HCT116 (cell line): ENCODE measurements around the gene CDH24. TPM values are rescaled to one million over a fixed set of nuclear protein-coding genes. Genes with fewer than 3 reads are reported as not detected.

Experiments
- ATAC-seq: fragments of 200-7000 bp; cut with Tn5 transposase; 2 replicates; pipeline ENCODE4 v1.9.1; 2020; ENCODE audit warnings: mild to moderate bottlenecking, moderate library complexity
- BruUV-seq: library from RNA; stranded (reverse); fragments of 400-500 nt; replicated peaks from 2 replicates; lab custom pipeline; 2021; lab: Mats Ljungman, UMichigan
- CTCF ChIA-PET: fragments of 300-600 bp; sonication (Branson Sonifier 250); formaldehyde crosslinking; loops from one replicate; lab custom pipeline; 2021; ENCODE audit warnings: antibody characterized with exemption; lab: Charles Lee
- POLR2A ChIA-PET: fragments of 300-600, 350-600 bp; sonication (Branson Sonifier 250); formaldehyde crosslinking; loops from one replicate; lab custom pipeline; 2021; ENCODE audit warnings: antibody characterized with exemption; lab: Charles Lee
- RAD21 ChIA-PET, 2 experiments: fragments of 300-600 bp; sonication (Branson Sonifier 250); formaldehyde crosslinking; loops; one replicate each; lab custom pipeline; 2023; ENCODE audit warnings: low total read pairs in 2 of 2; ENCODE audit not compliant: uncharacterized antibody in 2 of 2, unreplicated experiment in 2 of 2, low non-redundant PET in 1 of 2; lab: Charles Lee
- DNase-seq: peaks from one replicate; pipeline ENCODE4 v3.0.0-alpha.2; 2010; ENCODE audit warnings: low read depth, low spot score
- H2AFZ ChIP-seq: fragments of 200-600 bp; shearing (Covaris generic), sonication (generic); 2 replicates; pipeline ENCODE4 v1.6.1; 2017; ENCODE audit warnings: low read depth, mixed run types, mixed read lengths, antibody characterized with exemption, low read length; ENCODE audit not compliant: poor library complexity, severe bottlenecking
- H3K27ac ChIP-seq: 2 replicates; pipeline ENCODE4 v1.5.1; 2012; ENCODE audit warnings: low read depth, low read length
- H3K27me3 ChIP-seq: fragments of 200-600 bp; sonication (generic); 2 replicates; pipeline ENCODE4 v1.6.1; 2016; ENCODE audit warnings: mixed run types, low read length, mixed read lengths; ENCODE audit not compliant: insufficient read depth
- H3K36me3 ChIP-seq, 2 experiments: fragments of 200-500 bp in 1 of 2; fragments of 200-600 bp in 1 of 2; sonication (Bioruptor generic) in 1 of 2; sonication (generic) in 1 of 2; 2 replicates each; pipeline versions ENCODE4 v1.5.1 to v1.6.1; 2014 to 2016; ENCODE audit warnings: low read length in 2 of 2, inconsistent platforms in 1 of 2, mixed read lengths in 1 of 2, mixed run types in 1 of 2; ENCODE audit not compliant: insufficient read depth in 2 of 2, control insufficient read depth in 1 of 2
- H3K4me1 ChIP-seq, 2 experiments: fragments of 200-600 bp in 1 of 2; sonication (generic) in 1 of 2; 2 replicates each; pipeline versions ENCODE4 v1.5.1 to v1.6.1; 2012 to 2017; ENCODE audit warnings: low read length in 2 of 2, inconsistent platforms in 1 of 2, mild to moderate bottlenecking in 1 of 2, mixed read lengths in 1 of 2, mixed run types in 1 of 2, moderate library complexity in 1 of 2; ENCODE audit not compliant: insufficient read depth in 2 of 2, control insufficient read depth in 1 of 2
- H3K4me2 ChIP-seq: fragments of 200-600 bp; sonication (generic); 2 replicates; pipeline ENCODE4 v1.6.1; 2017; ENCODE audit warnings: mixed run types, low read length, mixed read lengths
- H3K4me3 ChIP-seq, 2 experiments: fragments of 200-600 bp in 1 of 2; sonication (generic) in 1 of 2; replicated peaks in 1 of 2; 2 replicates each; pipeline ENCODE4 v1.5.1; 2011 to 2016; ENCODE audit warnings: low read length in 2 of 2, control low read depth in 1 of 2, low read depth in 1 of 2, mild to moderate bottlenecking in 1 of 2, mixed read lengths in 1 of 2, mixed run types in 1 of 2
- H3K79me2 ChIP-seq: fragments of 200-600 bp; sonication (generic); 2 replicates; pipeline ENCODE4 v1.6.1; 2017; ENCODE audit warnings: mild to moderate bottlenecking, mixed run types, low read length, moderate library complexity, mixed read lengths; ENCODE audit not compliant: insufficient read depth
- H3K9ac ChIP-seq: fragments of 200-600 bp; sonication (generic); 2 replicates; pipeline ENCODE4 v1.6.1; 2016; ENCODE audit warnings: low read length, mixed read lengths
- H3K9me2 ChIP-seq: fragments of 200-600 bp; sonication (generic), shearing (Covaris generic); 2 replicates; pipeline ENCODE4 v1.6.1; 2017; ENCODE audit warnings: mixed run types, mild to moderate bottlenecking, moderate library complexity; ENCODE audit not compliant: insufficient read depth
- H3K9me3 ChIP-seq, 2 experiments: fragments of 200-500 bp in 1 of 2; fragments of 200-600 bp in 1 of 2; sonication (Bioruptor generic) in 1 of 2; sonication (generic) in 1 of 2; 2 replicates each; pipeline ENCODE4 v1.6.1; 2014 to 2017; ENCODE audit warnings: low read length in 2 of 2, mixed read lengths in 2 of 2, inconsistent platforms in 1 of 2, low read depth in 1 of 2, mild to moderate bottlenecking in 1 of 2, mixed run types in 1 of 2, moderate library complexity in 1 of 2; ENCODE audit not compliant: control insufficient read depth in 1 of 2, insufficient read depth in 1 of 2
- H4K20me1 ChIP-seq: fragments of 200-600 bp; sonication (generic), shearing (Covaris generic); 2 replicates; pipeline ENCODE4 v1.6.1; 2017; ENCODE audit warnings: mixed run types, mild to moderate bottlenecking, moderate library complexity; ENCODE audit not compliant: insufficient read depth
- CEBPB ChIP-seq: IDR thresholded peaks from 2 replicates; pipeline ENCODE4 v1.6.1; 2012; ENCODE audit warnings: low read depth
- EGR1 ChIP-seq: IDR thresholded peaks from 2 replicates; pipeline ENCODE4 v1.6.1; 2012; ENCODE audit warnings: low read depth
- EZH2 ChIP-seq: fragments of 200-600 bp; sonication (generic); IDR thresholded peaks from 2 replicates; pipeline ENCODE4 v1.6.1; 2017; ENCODE audit warnings: antibody characterized with exemption, mixed run types
- JUND ChIP-seq: IDR thresholded peaks from 2 replicates; pipeline ENCODE4 v1.6.1; 2012
- SIN3A ChIP-seq: IDR thresholded peaks from 2 replicates; pipeline ENCODE4 v1.6.1; 2012; ENCODE audit warnings: low read depth
- SP1 ChIP-seq: IDR thresholded peaks from 2 replicates; pipeline ENCODE4 v1.6.1; 2012; ENCODE audit warnings: low read depth
- YY1 ChIP-seq: IDR thresholded peaks from 2 replicates; pipeline ENCODE4 v1.6.1; 2011; ENCODE audit warnings: low read length, low read depth, moderate library complexity, mild to moderate bottlenecking; ENCODE audit not compliant: insufficient replicate concordance; ENCODE audit errors: extremely low read depth
- ZNF274 ChIP-seq: fragments of 200-500 bp; sonication (Bioruptor generic); IDR thresholded peaks from 2 replicates; pipeline ENCODE4 v1.6.1; 2014; ENCODE audit warnings: mild to moderate bottlenecking, low read depth, low read length, inconsistent platforms
- intact Hi-C: fragments of 100-400 bp; cut with micrococcal nuclease; formaldehyde crosslinking; loops from 2 replicates; pipeline ENCODE4 v1.10.0; 2022
- total RNA-seq: library from RNA; stranded (reverse); gene quantifications from one replicate; pipeline ENCODE4 v1.2.1, GENCODE V29; 2021; ENCODE audit not compliant: unreplicated experiment
- TF ChIP-seq, protein P1 (sequence below): IDR thresholded peaks from 2 replicates; pipeline ENCODE4 v1.6.1; 2011; ENCODE audit warnings: mild to moderate bottlenecking, low read length, moderate library complexity; ENCODE audit not compliant: insufficient replicate concordance; ENCODE audit errors: extremely low read depth
- TF ChIP-seq, protein P2 (sequence below): IDR thresholded peaks from 2 replicates; pipeline ENCODE4 v1.6.1; 2012

Gene CDH24
- total RNA-seq, 1 experiment from 2014 or later, result 19.3 TPM

DNA sequence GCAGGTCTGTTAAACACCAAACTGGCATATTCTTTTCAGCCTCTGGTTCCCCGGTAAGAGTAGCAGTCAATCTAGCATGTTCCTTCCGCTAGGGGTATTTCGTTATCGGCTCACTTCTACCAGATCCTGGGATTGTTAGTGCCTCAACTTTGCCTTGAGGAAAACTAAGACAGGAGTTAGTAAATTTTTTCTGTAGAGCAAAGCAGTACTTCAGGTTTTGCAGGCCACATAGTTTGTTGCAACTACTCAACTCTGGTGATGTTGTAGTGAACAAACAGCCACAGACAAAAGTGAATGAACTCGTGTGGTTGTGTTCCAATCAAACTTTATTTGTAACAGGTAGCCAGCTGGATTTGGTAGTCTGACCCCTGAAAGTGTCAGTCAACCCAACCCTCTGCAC lies 6.3 kb upstream of the CDH24 start:
- ATAC-seq (no peak), DNase-seq (no peak)
- H3K4me2 ChIP-seq, result no peak overlapping the region
- no peak overlapping the region for H2AFZ ChIP-seq
- H3K27ac ChIP-seq, result 0 out of 2 replicates have a peak overlapping the region, but pooled peaks have one; percentile 2
- intact Hi-C loops, result no loop called here
- ChIA-PET POLR2A (no interaction called here), CTCF (interaction anchor here (1.9 to 9.9 kb wide), 2 partner anchors 8 to 80 kb away, joined by 6 to 175 read pairs; partner anchors contain the start of gene AJUBA), RAD21 (no interaction called here)
- no peaks in the 10 kb centered on the region for H4K20me1 ChIP-seq
- H3K36me3 ChIP-seq, result peaks cover 62 to 78% of the 10 kb centered on the region in 2 experiments
- H3K4me1 ChIP-seq, result peaks cover 19 to 27% of the 10 kb centered on the region in 2 experiments; a peak in 3 of 4 replicates
- H3K9ac ChIP-seq, result no peak overlapping the region
- peaks cover 44% of the 10 kb centered on the region for H3K79me2 ChIP-seq
- H3K9me3 ChIP-seq, result no peaks in the 10 kb centered on the region
- H3K4me3 ChIP-seq, result no peak overlapping the region
- no peaks in the 10 kb centered on the region for H3K9me2 ChIP-seq
- BruUV-seq, result no TSS peak
- TF ChIP-seq SIN3A (no peak), YY1 (no peak), ZNF274 (no peak), CEBPB (no peak), EZH2 (no peak), JUND (no peak), EGR1 (no peak), SP1 (no peak)
- TF ChIP-seq, protein P1, sequence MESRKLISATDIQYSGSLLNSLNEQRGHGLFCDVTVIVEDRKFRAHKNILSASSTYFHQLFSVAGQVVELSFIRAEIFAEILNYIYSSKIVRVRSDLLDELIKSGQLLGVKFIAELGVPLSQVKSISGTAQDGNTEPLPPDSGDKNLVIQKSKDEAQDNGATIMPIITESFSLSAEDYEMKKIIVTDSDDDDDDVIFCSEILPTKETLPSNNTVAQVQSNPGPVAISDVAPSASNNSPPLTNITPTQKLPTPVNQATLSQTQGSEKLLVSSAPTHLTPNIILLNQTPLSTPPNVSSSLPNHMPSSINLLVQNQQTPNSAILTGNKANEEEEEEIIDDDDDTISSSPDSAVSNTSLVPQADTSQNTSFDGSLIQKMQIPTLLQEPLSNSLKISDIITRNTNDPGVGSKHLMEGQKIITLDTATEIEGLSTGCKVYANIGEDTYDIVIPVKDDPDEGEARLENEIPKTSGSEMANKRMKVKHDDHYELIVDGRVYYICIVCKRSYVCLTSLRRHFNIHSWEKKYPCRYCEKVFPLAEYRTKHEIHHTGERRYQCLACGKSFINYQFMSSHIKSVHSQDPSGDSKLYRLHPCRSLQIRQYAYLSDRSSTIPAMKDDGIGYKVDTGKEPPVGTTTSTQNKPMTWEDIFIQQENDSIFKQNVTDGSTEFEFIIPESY, result no peak
- TF ChIP-seq, protein P2, sequence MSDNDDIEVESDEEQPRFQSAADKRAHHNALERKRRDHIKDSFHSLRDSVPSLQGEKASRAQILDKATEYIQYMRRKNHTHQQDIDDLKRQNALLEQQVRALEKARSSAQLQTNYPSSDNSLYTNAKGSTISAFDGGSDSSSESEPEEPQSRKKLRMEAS, result no peak
- H3K27me3 ChIP-seq, result no peaks in the 10 kb centered on the region
